ENCODE results near the gene MAFF. TPM values are rescaled to one million over a fixed set of nuclear protein-coding genes. Genes with fewer than 3 reads are reported as not detected.

The MAFF gene
- total RNA-seq, 1 donor from 2014 or later, result 119 TPM

DNA sequence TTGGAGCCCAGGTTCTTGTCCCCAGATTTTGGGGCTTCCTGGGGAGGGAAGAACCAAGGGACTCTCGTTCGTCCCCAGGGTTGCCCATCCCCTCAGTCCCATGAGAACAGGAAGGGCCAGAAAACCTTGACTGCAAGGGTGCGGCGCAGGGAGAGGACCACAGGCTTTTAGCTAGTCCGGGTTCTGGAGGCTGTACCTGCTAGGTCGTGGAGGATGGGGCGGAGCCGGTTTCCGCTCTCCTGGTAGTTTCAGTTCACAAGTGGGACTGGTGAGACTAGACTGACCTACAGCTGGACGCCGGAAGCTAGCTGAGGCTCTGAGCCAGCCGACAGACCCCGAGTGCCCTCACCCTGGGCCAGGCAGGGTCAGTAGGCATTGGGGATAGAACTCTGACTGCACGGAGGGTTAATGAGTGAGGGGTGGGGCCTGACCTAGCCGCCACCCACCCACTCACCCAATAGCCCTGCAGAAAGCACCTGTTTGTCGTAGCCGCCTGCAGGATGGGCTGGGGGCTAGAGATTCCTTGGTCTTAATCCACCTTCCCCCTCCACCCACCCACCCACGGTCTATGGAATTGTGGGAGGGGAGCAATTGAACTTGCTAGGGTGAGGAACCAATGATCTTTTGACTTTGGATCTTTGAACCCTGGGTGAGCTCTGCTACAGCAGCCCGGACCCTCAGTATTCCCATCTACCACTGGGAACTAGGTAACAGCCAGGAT lies 1.5 kb downstream of the MAFF start:
- no peak for DNase-seq (ENCODE audit: extremely low read depth, low read depth, low spot score)

DNA sequence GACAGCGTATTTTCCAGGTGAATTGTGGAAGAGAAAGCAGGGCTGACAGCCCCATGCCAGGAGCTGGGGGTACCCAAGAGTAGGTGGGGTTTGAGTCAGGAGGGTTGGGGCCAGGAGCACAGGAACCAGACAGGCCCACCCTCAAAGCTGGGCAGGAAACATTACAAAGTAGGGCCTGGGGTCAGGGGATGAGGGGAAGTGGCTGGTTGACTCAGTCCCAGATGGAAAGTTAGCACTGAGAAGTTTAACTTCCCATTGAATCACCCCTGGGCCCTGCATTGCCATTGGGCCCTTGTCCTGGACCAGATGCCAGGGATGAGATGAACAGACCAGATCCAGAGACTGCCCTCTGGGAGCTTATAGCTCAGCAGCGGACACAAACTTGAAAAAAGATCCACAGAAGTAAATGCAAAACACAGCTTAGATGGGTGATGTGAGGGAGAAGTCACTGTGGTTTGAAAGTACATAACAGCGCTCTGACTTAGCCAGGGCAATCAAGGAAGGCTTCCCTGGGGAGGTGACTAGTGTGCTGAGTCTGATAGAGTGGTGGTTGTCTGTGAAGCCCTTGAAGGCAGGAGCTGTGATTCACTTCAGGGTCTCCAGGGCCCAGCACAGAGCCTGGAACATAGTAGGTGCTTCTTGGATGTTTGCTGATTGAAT lies 2.2 kb downstream of the MAFF start:
- DNase-seq (ENCODE audit: extremely low read depth, low read depth, low spot score), result no peak

DNA sequence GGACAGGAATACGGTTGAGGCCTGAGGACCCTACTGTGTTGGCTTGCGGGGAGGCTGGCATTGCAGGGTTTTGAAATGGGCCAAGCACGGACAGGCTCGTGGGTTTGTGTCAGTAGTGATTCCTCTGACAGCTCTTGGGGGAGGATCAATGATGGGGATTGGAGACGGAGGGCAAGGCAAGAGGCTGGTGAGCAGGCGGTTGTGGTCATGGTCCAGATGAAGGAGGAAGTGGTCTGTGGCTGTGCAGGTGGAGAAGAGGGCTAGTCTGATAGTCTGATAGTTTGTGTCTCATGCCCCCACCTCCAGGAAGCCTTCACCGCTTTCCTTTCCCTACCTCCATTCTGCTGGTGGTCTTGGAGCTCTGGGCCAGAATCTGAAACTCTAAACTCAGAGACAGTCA lies 3.0 kb downstream of the MAFF start:
- no peak for DNase-seq (ENCODE audit: extremely low read depth, low read depth, low spot score)

DNA sequence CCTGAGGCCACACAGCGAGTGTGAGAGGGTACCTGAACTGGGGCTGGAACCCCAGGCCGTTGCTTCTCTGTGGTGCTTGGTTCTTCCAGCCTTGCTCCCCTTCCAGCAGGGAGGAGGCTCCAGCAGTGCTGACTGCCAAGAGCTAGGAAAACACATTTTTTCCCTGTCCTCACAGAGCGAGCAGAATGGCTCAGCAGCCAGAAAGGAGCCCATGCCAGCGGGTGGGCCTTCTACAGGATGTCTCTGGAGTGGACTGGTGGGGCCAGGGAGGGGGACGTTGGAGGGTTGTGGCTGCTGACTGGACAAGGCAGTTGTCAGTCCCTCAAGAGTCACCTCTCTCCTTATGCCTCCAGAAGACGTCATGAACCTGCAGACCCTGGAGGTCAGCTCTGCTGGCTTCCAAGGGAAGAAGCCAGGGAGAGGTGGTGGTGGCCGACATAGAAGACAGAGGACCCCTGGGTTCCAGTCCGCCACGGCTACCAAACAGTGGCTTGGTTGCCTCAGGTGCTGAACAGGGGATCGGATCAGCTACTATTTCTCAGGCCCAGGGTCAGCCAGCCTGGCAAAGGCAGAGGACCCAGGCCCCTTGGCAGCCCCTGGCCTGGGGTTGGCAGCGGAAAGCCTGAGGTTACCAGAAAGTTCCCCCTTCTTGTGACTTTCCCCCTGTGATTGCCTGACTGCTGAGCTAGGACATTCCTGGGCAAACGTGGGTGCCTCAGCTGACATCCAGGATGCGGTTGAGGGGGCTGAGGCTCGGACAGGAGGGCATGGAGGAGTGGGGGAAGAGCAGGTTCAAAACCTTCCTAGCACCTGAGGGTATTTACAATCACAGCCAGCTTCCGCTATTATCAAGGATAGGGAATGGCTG lies 3.7 kb downstream of the MAFF start:
- DNase-seq (ENCODE audit: extremely low read depth, low read depth, low spot score), result no peak

DNA sequence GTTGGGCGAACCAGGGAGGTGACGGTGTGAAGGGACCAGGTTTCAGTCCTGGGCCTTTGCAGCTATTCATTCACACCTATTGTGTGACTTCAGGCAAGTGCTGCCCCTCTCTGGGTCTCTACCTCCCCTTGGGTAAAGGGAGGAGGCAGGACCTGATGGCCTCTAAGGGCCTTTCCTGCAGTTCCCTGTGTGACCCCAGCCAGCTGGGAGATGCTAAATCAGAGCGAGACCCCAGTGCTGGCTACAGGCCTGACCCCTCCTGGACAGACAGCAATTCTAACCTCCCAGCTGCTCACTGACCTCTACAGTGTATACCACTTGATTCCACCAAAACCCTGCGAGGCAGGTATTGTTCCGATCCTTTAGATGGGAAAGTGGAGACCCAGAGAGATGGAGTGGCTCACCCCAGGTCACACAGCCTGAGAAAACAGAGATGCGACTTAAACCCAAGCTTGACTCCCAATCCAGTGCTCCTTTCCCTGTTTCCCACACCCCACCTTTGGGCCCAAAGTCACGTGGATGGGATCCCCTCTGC lies 6.2 kb downstream of the MAFF start:
- no peak for DNase-seq (ENCODE audit: extremely low read depth, low read depth, low spot score)

DNA sequence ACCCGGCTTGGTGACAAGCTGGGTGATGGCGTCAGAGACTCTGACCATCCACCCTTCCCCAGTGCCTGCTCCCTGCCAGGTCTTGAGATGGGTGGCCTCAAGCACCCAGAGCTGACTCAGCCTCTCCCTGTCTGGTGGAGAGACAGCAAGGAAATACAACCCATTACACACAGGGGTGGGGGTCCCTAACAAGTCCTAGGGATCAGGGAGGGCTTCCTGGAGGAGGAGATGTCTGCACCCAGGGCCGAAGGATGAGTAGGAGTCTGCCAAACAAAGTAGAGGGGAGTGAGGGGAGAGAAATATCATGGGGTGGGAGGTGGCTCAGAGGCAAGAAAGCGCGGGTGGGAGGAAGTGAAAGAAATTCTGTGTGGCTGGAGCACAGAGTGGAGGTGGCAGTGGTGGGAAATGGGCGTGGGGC lies 6.8 kb downstream of the MAFF start:
- DNase-seq (ENCODE audit: extremely low read depth, low read depth, low spot score), result no peak

DNA sequence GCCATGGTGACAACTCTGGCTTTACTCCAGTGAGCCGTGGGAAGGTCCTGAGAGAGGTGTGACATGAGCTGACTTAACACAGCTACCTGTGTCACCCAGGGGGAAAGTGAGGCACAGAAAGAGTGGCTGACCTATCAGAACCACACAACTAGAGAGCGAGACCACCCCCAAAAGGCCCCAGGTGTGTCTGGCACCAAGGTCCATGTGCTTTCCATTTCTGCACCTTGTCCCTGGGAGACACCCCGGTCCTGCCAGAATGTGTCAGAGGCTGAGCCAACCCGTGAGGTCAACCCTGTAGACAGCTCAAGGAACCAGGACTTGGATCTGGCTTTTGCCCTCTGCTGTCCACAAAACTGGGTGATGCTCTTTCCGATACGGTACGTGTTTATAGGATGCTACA lies 9.8 kb downstream of the MAFF start:
- no peak for DNase-seq (ENCODE audit: extremely low read depth, low read depth, low spot score)

DNA sequence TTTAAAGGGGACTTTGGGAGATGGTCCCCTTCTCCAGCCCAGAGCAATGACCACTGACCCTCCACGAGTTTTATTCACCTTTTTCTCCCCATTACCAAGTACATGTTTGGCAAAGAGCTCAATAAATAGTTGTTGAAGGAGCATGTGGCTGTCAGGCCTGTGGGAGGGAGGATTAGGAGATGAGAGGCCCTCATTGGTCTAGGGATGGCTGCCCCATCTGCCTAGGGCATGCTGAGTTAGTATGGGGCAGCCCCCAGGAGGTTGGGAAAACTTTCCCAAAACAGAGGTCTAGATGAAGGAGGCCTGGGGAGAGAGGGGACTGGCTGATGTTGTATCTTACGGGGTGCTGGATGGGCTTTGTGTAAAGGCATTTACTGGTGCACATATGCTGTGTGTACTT lies 10.6 kb downstream of the MAFF start:
- no peak for DNase-seq (ENCODE audit: extremely low read depth, low read depth, low spot score)

DNA sequence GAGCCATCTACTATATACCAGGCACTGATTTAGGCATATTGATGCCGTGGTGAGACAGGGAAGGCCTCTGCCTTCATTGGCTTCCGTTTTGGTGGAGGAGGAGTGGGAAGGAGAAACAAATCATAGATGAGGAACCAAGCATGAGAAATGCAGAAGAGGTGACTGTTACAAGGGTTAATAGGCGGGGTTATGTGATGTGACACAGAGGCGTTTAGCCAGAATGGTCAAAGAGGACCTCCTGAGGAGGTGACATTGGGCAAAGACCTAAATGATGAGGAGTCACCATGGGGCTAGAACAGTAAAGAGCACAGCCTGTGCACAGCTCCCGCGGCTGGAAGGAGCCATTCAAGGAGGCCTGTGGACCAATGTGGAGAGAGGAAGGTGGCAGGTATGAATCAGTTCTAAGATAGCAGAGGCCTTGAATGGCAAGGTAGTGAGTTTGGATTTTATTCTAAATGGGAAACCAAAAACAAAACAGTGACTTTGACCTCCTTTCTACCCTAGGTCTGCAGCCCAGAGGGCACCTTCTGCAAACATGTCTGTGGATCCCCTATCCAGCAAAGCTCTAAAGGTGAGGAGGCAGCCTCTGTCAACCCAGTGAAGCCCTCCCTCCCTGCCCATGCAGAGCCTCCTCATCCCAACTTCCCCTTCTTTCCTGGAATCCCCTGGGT lies 11.7 kb downstream of the MAFF start:
- no peak for DNase-seq (ENCODE audit: extremely low read depth, low read depth, low spot score)

DNA sequence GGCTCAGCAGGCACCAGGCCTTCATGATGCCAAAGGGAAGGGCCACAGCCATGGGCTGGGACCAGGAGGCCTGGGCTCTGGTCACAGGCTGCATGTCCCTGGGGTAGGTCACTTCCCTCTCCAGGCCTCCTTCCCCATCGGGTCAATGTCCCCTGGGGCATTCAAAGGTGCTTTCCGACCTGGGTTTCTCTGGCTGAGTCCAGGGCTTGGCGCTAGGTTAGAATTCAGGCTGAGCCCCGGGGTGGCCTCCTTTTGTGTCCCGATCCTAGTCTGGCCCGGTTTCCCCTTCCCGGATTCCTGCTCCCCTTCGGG lies 12.2 kb downstream of the MAFF start:
- no peak for DNase-seq (ENCODE audit: extremely low read depth, low read depth, low spot score)

DNA sequence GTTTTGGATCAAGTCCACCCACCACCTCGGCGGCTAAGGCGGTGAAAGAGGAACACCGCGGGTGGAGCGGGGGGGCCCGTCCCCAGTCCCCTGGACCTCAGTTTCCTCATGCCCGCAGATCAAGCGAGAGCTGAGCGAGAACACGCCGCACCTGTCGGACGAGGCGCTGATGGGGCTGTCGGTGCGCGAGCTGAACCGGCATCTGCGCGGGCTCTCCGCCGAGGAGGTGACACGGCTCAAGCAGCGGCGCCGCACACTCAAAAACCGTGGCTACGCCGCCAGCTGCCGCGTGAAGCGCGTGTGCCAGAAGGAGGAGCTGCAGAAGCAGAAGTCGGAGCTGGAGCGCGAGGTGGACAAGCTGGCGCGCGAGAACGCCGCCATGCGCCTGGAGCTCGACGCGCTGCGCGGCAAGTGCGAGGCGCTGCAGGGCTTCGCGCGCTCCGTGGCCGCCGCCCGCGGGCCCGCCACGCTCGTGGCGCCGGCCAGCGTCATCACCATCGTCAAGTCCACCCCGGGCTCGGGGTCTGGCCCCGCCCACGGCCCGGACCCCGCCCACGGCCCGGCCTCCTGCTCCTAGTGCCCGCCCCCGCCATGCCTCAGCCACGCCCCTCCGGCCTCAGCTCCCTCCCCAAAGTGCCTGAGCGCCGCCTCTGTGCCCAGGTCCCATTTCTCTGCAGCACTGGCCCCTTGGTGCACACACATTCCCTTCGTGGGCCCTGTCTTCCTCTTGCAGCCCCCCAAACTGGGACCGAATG lies 12.7 kb downstream of the MAFF start:
- no peak for DNase-seq (ENCODE audit: extremely low read depth, low read depth, low spot score)

DNA sequence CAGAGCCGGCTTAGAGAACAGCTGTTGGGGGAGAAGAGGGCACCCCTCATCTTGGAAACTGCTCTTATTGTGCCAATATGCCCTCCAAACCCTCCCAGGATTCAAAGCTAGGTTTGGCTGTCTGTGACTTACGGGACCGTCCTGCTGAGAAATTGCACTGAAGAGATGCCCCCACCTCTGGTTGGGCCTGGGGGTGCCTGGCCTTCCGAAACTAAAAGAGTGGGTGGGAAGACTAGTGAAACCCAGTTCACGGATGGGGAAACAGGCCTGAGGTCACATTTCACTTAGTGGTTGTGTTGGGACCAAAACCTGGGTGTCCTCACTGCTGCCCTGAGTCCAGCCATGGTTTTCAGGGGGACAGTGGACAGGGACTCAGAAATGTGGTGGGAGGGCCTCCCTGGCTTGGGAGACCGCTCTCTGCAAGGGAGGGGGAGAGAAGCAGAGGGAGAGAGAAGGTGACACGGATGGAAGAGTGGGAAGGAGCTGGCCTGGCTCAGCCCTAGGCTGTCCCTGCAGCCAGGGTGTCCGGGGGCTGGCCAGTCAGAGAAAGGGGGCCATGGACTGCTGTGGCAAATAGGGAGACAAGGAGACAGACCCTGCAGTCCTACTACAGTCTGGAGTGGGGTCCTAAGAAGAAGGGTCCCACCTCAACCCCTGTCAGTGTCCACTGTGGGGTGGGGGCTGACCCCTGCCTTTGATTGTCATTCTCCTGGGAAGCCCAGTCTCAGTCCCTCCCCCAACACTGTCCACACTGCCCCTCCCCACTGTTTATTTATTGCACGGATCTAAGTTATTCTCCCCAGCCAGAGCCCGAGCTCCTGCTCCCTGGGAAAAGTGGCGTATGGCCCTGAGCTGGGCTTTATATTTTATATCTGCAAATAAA lies 13.6 kb downstream of the MAFF start:
- no peak for DNase-seq (ENCODE audit: extremely low read depth, low read depth, low spot score)

DNA sequence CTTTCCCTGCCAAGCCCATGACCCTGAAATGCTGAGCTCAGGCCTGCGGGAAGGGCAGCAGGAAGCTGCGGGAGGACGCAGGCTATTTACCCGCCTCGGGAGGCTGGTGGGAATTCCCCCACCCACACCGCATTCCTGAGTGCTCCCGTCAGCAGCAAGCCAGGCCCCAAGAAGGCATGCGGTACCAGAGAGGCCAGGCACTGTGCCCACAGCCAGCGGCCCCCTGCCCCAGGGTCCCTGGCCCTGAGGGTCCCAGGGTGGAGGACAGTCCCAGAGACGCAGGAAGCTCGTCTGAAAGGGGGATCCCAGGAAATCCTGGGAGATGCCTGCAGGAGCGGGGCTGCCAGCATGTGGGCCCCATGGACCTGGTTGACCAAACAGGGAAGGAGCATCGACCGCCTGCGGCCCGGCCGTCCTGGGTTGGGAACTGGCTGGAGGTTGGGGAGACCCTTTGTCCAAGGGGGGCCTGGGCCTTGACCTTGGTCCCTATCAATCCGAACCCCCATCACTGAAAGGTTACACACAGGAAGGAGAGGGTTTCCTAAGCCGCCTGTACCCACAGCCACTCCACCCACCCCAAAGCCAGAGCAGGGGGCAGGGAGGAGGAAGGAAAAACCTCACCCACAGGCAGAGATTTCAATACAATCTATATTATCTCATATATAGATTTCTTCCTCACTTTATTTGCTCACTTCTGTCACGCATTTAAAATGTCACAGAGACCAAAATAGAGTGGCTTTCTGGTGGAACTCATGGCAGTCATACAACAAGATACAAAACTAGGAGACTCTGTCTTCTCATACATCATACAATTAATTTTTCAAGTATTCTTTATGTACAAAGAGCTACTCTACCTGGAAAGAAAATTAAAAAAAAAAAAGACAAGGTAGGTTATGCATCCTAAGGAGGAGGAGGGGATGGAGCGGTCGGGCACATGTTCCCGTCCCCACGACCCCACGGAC lies 17.1 kb downstream of the MAFF start:
- DNase-seq (ENCODE audit: extremely low read depth, low read depth, low spot score), result no peak

DNA sequence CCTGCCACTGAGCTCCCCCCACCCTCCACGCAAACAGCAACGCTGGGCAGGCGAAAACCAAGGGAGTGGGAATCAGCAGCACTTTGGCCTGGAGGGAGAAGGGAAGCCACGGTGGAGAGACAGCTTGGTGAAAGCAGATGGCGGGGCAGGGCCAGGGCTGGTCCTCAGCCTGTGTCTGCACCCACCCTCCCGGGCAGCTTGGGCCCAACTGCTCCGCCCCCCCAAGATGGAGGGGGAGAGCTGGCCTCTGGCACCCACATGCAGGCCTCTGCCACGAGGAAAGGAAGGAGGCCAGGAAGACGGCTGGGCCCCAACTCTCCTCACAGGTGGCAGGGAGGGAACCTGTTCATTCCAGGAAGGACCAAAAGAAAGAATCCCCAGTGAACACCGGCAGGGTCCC lies 17.8 kb downstream of the MAFF start:
- no peak for DNase-seq (ENCODE audit: extremely low read depth, low read depth, low spot score)

DNA sequence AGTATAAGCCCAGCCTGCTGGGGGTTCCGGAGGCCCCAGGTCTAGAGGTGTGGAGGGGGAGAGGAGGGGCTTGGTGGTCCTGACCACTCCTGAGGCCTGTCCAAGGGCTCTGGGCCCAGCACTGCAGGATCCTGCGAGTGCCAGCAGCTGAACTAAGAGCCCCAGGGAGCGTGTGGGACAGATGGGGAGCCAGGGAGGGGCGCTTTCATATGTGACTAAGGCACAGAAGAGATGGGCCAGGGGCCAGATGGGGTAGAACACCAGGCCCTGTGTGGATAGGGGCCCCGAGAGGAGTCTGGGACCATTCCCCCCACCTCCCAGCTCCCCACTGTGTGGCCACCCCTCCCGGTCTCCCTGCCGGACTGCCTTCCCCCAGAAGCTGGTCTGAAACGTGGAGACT lies 18.4 kb downstream of the MAFF start:
- DNase-seq (ENCODE audit: extremely low read depth, low read depth, low spot score), result no peak

DNA sequence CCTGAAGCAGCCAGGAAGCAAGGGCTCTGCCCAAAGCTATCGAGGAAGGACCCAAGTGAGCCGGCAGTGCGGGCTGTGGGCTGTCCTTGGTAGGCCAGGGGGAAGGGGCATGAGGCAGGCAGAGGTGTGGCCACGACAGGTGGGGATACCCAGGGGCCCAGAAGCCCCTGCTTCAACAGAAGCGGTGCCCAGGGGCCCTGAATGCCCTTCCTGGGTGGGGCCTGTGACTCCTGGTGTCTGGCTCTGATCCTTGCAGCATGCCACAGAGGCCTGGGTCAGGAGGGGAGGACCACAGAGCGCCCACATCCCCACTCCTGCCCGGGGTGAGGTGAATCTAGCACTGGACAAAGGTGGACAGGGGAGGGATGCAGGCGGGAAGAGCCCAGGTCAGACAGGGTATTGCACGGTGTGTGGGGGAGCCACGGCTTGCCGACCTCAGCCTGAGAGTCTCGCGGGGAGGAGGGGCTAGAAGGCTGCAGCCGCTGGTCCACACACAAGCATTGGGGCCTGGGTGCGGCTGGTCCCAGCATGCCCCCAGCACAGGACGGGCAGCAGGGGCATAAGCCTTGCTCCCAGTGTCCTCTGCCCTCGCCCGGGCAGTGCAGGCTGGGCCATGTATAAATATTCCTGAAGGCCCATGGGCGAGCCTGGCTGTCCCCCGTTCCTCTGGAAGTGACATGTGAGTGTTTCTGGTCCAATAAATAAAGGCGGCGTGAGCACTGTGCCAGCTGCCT lies 19.0 kb downstream of the MAFF start:
- no peak for DNase-seq (ENCODE audit: extremely low read depth, low read depth, low spot score)

DNA sequence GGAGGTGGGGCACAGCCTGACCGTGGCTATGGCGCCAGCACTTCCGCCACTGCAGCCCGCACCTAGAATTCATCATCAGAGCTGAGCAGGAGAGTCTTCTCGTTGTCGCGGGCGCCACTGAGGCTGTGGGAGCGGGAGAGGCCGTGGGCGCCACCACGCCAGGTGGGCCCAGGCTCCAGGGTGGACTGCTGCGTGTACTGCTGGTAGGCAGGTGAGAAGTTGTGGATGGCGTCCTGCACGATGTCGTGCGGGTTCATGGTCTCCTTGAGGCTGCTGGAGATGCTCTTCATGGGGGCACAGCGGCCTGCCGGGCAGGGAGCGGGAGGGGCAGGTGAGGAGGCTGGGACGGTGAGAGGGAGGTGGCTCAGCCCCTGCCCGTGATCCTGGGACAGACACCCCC lies 19.6 kb downstream of the MAFF start:
- no peak for DNase-seq (ENCODE audit: extremely low read depth, low read depth, low spot score)
